Suprapubic skin (tissue), 3 donors: ENCODE results near the gene DDX52.

Experiments
- EP300 ChIP-seq: sonication (generic); formaldehyde crosslinking; IDR thresholded peaks from one replicate; pipeline ENCODE4 v1.6.1; 2017; ENCODE audit warnings: antibody characterized with exemption
- POLR2A ChIP-seq, 2 donors: fragments of 450-650 bp; IDR thresholded peaks; one replicate each; pipeline ENCODE4 v1.6.1; 2017; ENCODE audit warnings: antibody characterized with exemption in 2 of 2, mild to moderate bottlenecking in 2 of 2, moderate library complexity in 2 of 2
- TF ChIP-seq, protein P1 (sequence below), 2 donors: fragments of 200-600 bp in 1 of 2; fragments of 450-650 bp in 1 of 2; sonication (generic) in 1 of 2; IDR thresholded peaks; one replicate each; pipeline ENCODE4 v1.5.1; 2016 to 2019; ENCODE audit warnings: antibody characterized with exemption in 2 of 2, mild to moderate bottlenecking in 1 of 2, moderate library complexity in 1 of 2

GRCh38 chr17:37574427-37574826 lies 68.8 kb downstream of the DDX52 start:
- TF ChIP-seq, protein P1, sequence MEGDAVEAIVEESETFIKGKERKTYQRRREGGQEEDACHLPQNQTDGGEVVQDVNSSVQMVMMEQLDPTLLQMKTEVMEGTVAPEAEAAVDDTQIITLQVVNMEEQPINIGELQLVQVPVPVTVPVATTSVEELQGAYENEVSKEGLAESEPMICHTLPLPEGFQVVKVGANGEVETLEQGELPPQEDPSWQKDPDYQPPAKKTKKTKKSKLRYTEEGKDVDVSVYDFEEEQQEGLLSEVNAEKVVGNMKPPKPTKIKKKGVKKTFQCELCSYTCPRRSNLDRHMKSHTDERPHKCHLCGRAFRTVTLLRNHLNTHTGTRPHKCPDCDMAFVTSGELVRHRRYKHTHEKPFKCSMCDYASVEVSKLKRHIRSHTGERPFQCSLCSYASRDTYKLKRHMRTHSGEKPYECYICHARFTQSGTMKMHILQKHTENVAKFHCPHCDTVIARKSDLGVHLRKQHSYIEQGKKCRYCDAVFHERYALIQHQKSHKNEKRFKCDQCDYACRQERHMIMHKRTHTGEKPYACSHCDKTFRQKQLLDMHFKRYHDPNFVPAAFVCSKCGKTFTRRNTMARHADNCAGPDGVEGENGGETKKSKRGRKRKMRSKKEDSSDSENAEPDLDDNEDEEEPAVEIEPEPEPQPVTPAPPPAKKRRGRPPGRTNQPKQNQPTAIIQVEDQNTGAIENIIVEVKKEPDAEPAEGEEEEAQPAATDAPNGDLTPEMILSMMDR (IDR thresholded peaks at IDR 0.05): no peak
- TF ChIP-seq POLR2A (IDR thresholded peaks at IDR 0.05) (no peak), EP300 (no peak)
